K562 (cell line): ENCODE measurements around the gene SHBG. TPM values are rescaled to one million over a fixed set of nuclear protein-coding genes. Genes with fewer than 3 reads are reported as not detected.

Experiments
- ARID2 ChIP-seq: fragments of 450-650 bp; IDR thresholded peaks from 2 replicates; pipeline ENCODE4 v1.6.1; 2017; ENCODE audit warnings: antibody characterized with exemption, mild to moderate bottlenecking
- ARNT ChIP-seq, 2 experiments: fragments of 450-650 bp; IDR thresholded peaks; 2 replicates each; pipeline ENCODE4 v1.6.1; 2016; ENCODE audit warnings: mild to moderate bottlenecking in 1 of 2
- CHD1 ChIP-seq: fragments of 200-600 bp; sonication (generic); IDR thresholded peaks from one replicate; pipeline ENCODE4 v1.6.1; 2012; ENCODE audit warnings: mild to moderate bottlenecking, moderate library complexity, low read length, inconsistent platforms
- CREBBP ChIP-seq: IDR thresholded peaks from one replicate; pipeline ENCODE4 v1.6.1; 2012; ENCODE audit warnings: low read depth, mild to moderate bottlenecking, control low read depth, inconsistent platforms, low read length
- CREM ChIP-seq: IDR thresholded peaks from 2 replicates; pipeline ENCODE4 v1.6.1; 2014; ENCODE audit warnings: antibody characterized with exemption, low read depth
- DIDO1 ChIP-seq: fragments of 450-650 bp; IDR thresholded peaks from 2 replicates; pipeline ENCODE4 v1.6.1; 2016; ENCODE audit warnings: low read depth, missing biosample characterization, missing genetic modification characterization
- FIP1L1 ChIP-seq: fragments of 200-400 bp; formaldehyde crosslinking; IDR thresholded peaks from 2 replicates; pipeline ENCODE4 v1.6.1; 2018; ENCODE audit warnings: mild to moderate bottlenecking, low read depth, low read length; ENCODE audit not compliant: poor library complexity, severe bottlenecking
- HDGF ChIP-seq: fragments of 450-650 bp; IDR thresholded peaks from 2 replicates; pipeline ENCODE4 v1.6.1; 2016
- HNRNPH1 ChIP-seq: fragments of 200-400 bp; formaldehyde crosslinking; optimal IDR thresholded peaks from 2 replicates; pipeline ENCODE3; 2017; ENCODE audit warnings: low read depth, mild to moderate bottlenecking, low read length, moderate library complexity
- MED1 ChIP-seq: sonication (generic); formaldehyde crosslinking; IDR thresholded peaks from 2 replicates; pipeline ENCODE4 v1.8.1; 2023; ENCODE audit warnings: missing genetic modification reagents, borderline replicate concordance
- MYNN ChIP-seq, 2 experiments: sonication (generic); formaldehyde crosslinking in 1 of 2; IDR thresholded peaks; 2 replicates each; pipeline versions ENCODE4 v1.5.0 to v1.6.1; 2016 to 2020; ENCODE audit warnings: antibody characterized with exemption in 1 of 2, missing genetic modification reagents in 1 of 2
- SIN3A ChIP-seq, 2 experiments: fragments of 150-350 bp in 1 of 2; IDR thresholded peaks; 2 replicates each; pipeline ENCODE4 v1.6.1; 2011 to 2016; ENCODE audit warnings: borderline replicate concordance in 2 of 2, low read depth in 2 of 2, low read length in 2 of 2, mild to moderate bottlenecking in 2 of 2, moderate library complexity in 2 of 2; ENCODE audit not compliant: control insufficient read depth in 1 of 2
- SMARCB1 ChIP-seq: IDR thresholded peaks from 2 replicates; pipeline ENCODE4 v1.6.1; 2011; ENCODE audit warnings: improper control_type of control experiment, low read depth; ENCODE audit not compliant: insufficient read length
- SMARCC2 ChIP-seq: fragments of 450-650 bp; IDR thresholded peaks from 2 replicates; pipeline ENCODE4 v1.6.1; 2017; ENCODE audit warnings: antibody characterized with exemption, moderate library complexity, mild to moderate bottlenecking, low read depth
- SP1 ChIP-seq: sonication (generic); formaldehyde crosslinking; IDR thresholded peaks from 2 replicates; pipeline ENCODE4 v1.8.1; 2022; ENCODE audit warnings: mild to moderate bottlenecking, missing genetic modification reagents
- STAT5B ChIP-seq: fragments of 250-450 bp; sonication (Bioruptor Pico); IDR thresholded peaks from 2 replicates; pipeline ENCODE4 v1.8.0; 2021; ENCODE audit warnings: mild to moderate bottlenecking, inconsistent platforms
- polyA plus RNA-seq, 8 experiments: library from polyadenylated mRNA; depleted of rRNA in 4 of 8; stranded (reverse) in 5 of 8; unstranded in 3 of 8; fragments of >200 nt; fragmentation: Nextera tagmentation in 2 of 8; fragmentation: Illumina TruSeq in 1 of 8; extraction: Ambion mirVana in 2 of 8; extraction: Trizol in 1 of 8; gene quantifications; 2 replicates each; pipeline versions ENCODE4 v1.2.1 to v1.2.3, GENCODE V29; 2011 to 2014; ENCODE audit warnings: inconsistent platforms in 1 of 8, missing spikeins in 1 of 8
- total RNA-seq, 7 experiments: library from RNA; depleted of rRNA in 6 of 7; stranded (reverse); fragments of >200 nt in 6 of 7; fragmentation: Illumina TruSeq in 2 of 7; extraction: Trizol in 2 of 7; gene quantifications; 2 replicates each; pipeline versions ENCODE4 v1.2.1 to v1.2.3, GENCODE V29; 2011 to 2021; ENCODE audit warnings: low replicate concordance in 1 of 7
- TF ChIP-seq, protein P1 (sequence below): fragments of 450-650 bp; IDR thresholded peaks from 2 replicates; pipeline ENCODE4 v1.6.1; 2017; ENCODE audit warnings: antibody characterized with exemption, mild to moderate bottlenecking
- TF ChIP-seq, protein P2 (sequence below): fragments of 250-450 bp; sonication (Bioruptor Pico); IDR thresholded peaks from 2 replicates; pipeline ENCODE4 v1.8.0; 2021; ENCODE audit warnings: mild to moderate bottlenecking, moderate library complexity
- TF ChIP-seq, protein P3 (sequence below): sonication (generic); formaldehyde crosslinking; IDR thresholded peaks from 2 replicates; pipeline ENCODE4 v1.9.0; 2022; ENCODE audit warnings: mild to moderate bottlenecking, missing genetic modification reagents
- TF ChIP-seq, protein P4 (sequence below): fragments of 250-450 bp; sonication (Bioruptor Pico); IDR thresholded peaks from 2 replicates; pipeline ENCODE4 v1.4.0; 2020; ENCODE audit warnings: borderline replicate concordance

Gene SHBG
- total and polyA plus RNA-seq, 9 of the 15 experiments (the other 6 are each of a cell fraction or from before 2014, with no cell fraction given) = not detected

DNA sequence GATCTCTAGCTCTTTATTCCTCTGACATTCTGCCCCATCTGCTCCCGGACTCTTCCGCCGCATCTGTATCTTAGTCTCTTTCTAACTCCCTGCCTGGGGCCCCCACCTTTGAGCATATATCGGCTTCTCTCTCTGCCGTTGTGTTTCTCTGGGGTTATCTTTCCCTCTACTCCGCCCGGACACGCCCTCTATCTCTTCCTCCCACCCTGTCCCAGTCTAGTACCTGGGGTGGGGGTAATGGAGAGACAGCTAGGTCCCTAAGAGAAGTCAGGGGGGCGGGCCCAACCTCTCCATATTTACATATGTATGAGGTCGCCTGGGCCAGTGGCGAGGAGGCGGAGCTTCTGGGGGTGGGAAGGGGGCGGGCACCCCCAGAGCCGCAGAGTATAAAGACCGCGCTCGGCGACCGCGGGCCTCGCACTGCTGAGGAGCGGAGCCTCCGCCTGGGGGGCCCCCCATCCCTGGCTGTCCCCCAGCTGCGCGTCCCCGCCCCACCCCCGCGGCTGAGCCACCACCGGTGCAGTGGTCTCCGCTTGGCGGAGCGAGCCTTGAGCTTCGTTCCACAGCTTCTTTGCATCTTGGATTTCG, 20.7 kb downstream of the SHBG start, which contains the start of gene ATP1B2 (continued):
- TF ChIP-seq, protein P1, sequence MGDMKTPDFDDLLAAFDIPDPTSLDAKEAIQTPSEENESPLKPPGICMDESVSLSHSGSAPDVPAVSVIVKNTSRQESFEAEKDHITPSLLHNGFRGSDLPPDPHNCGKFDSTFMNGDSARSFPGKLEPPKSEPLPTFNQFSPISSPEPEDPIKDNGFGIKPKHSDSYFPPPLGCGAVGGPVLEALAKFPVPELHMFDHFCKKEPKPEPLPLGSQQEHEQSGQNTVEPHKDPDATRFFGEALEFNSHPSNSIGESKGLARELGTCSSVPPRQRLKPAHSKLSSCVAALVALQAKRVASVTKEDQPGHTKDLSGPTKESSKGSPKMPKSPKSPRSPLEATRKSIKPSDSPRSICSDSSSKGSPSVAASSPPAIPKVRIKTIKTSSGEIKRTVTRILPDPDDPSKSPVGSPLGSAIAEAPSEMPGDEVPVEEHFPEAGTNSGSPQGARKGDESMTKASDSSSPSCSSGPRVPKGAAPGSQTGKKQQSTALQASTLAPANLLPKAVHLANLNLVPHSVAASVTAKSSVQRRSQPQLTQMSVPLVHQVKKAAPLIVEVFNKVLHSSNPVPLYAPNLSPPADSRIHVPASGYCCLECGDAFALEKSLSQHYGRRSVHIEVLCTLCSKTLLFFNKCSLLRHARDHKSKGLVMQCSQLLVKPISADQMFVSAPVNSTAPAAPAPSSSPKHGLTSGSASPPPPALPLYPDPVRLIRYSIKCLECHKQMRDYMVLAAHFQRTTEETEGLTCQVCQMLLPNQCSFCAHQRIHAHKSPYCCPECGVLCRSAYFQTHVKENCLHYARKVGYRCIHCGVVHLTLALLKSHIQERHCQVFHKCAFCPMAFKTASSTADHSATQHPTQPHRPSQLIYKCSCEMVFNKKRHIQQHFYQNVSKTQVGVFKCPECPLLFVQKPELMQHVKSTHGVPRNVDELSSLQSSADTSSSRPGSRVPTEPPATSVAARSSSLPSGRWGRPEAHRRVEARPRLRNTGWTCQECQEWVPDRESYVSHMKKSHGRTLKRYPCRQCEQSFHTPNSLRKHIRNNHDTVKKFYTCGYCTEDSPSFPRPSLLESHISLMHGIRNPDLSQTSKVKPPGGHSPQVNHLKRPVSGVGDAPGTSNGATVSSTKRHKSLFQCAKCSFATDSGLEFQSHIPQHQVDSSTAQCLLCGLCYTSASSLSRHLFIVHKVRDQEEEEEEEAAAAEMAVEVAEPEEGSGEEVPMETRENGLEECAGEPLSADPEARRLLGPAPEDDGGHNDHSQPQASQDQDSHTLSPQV = no peak
- TF ChIP-seq, protein P2, sequence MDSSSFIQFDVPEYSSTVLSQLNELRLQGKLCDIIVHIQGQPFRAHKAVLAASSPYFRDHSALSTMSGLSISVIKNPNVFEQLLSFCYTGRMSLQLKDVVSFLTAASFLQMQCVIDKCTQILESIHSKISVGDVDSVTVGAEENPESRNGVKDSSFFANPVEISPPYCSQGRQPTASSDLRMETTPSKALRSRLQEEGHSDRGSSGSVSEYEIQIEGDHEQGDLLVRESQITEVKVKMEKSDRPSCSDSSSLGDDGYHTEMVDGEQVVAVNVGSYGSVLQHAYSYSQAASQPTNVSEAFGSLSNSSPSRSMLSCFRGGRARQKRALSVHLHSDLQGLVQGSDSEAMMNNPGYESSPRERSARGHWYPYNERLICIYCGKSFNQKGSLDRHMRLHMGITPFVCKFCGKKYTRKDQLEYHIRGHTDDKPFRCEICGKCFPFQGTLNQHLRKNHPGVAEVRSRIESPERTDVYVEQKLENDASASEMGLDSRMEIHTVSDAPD (CRISPR knock-in tag) = no peak
- TF ChIP-seq CREBBP (no peak), CREM (no peak), SMARCC2 (no peak), MED1 (no peak), ARID2 (no peak), FIP1L1 (no peak), SIN3A (IDR thresholded peaks at IDR 0.05; ENCODE audit: borderline replicate concordance in 2 of 2, control insufficient read depth in 1 of 2, low read depth in 2 of 2, low read length in 2 of 2) (no peak), SP1 (CRISPR knock-in tag) (peak; percentile 44; the same call in 1 of the 2 replicates), ARNT (IDR thresholded peaks at IDR 0.05) (no peak), STAT5B (CRISPR knock-in tag) (no peak), SMARCB1 (no peak), HNRNPH1 (no peak), CHD1 (no peak), DIDO1 (no peak), MYNN (IDR thresholded peaks at IDR 0.05) (no peak), MYNN (CRISPR knock-in tag; IDR thresholded peaks at IDR 0.05) (no peak), HDGF (no peak)
- TF ChIP-seq, protein P3, sequence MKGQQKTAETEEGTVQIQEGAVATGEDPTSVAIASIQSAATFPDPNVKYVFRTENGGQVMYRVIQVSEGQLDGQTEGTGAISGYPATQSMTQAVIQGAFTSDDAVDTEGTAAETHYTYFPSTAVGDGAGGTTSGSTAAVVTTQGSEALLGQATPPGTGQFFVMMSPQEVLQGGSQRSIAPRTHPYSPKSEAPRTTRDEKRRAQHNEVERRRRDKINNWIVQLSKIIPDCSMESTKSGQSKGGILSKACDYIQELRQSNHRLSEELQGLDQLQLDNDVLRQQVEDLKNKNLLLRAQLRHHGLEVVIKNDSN (CRISPR knock-in tag) = no peak
- TF ChIP-seq, protein P4, sequence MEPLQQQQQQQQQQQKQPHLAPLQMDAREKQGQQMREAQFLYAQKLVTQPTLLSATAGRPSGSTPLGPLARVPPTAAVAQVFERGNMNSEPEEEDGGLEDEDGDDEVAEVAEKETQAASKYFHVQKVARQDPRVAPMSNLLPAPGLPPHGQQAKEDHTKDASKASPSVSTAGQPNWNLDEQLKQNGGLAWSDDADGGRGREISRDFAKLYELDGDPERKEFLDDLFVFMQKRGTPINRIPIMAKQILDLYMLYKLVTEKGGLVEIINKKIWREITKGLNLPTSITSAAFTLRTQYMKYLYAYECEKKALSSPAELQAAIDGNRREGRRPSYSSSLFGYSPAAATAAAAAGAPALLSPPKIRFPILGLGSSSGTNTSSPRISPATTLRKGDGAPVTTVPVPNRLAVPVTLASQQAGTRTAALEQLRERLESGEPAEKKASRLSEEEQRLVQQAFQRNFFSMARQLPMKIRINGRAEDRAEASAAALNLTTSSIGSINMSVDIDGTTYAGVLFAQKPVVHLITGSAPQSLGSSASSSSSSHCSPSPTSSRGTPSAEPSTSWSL (CRISPR knock-in tag) = no peak
